Endothelial cell (in vitro differentiated cells): ENCODE data around the gene KAZN. TPM values are rescaled to one million over a fixed set of nuclear protein-coding genes. Genes with fewer than 3 reads are reported as not detected.

Experiments
- DNase-seq: peaks from one replicate; pipeline ENCODE4 v3.0.0; 2021; ENCODE audit warnings: low spot score
- H3K27ac Mint-ChIP-seq: one replicate; pipeline ENCODE4 v1.8.0; 2021; ENCODE audit warnings: mixed read lengths, inconsistent platforms; ENCODE audit not compliant: unreplicated experiment
- H3K27me3 Mint-ChIP-seq: one replicate; pipeline ENCODE4 v1.8.0; 2021; ENCODE audit warnings: mild to moderate bottlenecking, moderate library complexity, mixed read lengths, inconsistent platforms; ENCODE audit not compliant: unreplicated experiment
- H3K36me3 Mint-ChIP-seq: one replicate; pipeline ENCODE4 v1.8.0; 2021; ENCODE audit warnings: mild to moderate bottlenecking, low read depth, mixed read lengths, inconsistent platforms; ENCODE audit not compliant: unreplicated experiment
- H3K4me1 Mint-ChIP-seq: one replicate; pipeline ENCODE4 v1.8.0; 2021; ENCODE audit warnings: mild to moderate bottlenecking, mixed read lengths, inconsistent platforms; ENCODE audit not compliant: unreplicated experiment
- H3K4me3 Mint-ChIP-seq: one replicate; pipeline ENCODE4 v1.8.0; 2021; ENCODE audit warnings: mild to moderate bottlenecking, mixed read lengths, inconsistent platforms; ENCODE audit not compliant: unreplicated experiment
- H3K9me3 Mint-ChIP-seq: one replicate; pipeline ENCODE4 v1.8.0; 2021; ENCODE audit warnings: mixed read lengths, inconsistent platforms; ENCODE audit not compliant: unreplicated experiment
- total RNA-seq: library from RNA; stranded (reverse); fragmentation: NEBNext Ultra II Directional; extraction: Animal tissue kit (Norgen Biotek cat#: 25700); gene quantifications from one replicate; pipeline ENCODE4 v1.2.1, GENCODE V29; 2021; ENCODE audit not compliant: unreplicated experiment
- TF ChIP-seq, protein P1 (sequence below): fragments of 200-600 bp; sonication (generic); IDR thresholded peaks from one replicate; pipeline ENCODE4 v1.5.0; 2021; ENCODE audit warnings: antibody characterized with exemption; ENCODE audit not compliant: unreplicated experiment

KAZN gene
- total RNA-seq, 1 donor from 2014 or later = 10.1 TPM

DNA sequence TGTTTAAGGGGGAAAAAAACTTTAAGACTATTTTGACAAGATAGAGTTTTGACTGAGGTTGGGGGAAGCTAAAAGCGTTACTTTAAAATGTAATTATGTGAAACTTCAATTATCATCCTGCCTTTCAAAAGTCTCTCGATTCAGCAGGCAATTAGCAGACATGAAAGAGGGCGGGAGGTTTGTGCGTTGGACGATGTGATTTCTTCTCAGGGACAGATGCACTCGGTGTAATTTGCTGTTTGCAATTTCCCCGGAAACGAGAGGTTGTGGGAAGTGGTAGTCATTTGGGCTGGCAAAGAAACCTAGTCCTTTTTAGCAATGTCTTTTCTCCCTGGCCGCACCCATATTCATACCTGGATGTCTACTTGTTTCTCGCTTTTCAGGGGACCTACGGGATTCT, 27.1 kb downstream of the KAZN start:
- H3K27ac Mint-ChIP-seq = no peak overlapping the region
- H3K36me3 Mint-ChIP-seq = no peaks in the 10 kb centered on the region
- H3K27me3 Mint-ChIP-seq = no peaks in the 10 kb centered on the region
- H3K9me3 Mint-ChIP-seq = no peaks in the 10 kb centered on the region
- peaks cover 2% of the 10 kb centered on the region for H3K4me1 Mint-ChIP-seq
- TF ChIP-seq, protein P1, sequence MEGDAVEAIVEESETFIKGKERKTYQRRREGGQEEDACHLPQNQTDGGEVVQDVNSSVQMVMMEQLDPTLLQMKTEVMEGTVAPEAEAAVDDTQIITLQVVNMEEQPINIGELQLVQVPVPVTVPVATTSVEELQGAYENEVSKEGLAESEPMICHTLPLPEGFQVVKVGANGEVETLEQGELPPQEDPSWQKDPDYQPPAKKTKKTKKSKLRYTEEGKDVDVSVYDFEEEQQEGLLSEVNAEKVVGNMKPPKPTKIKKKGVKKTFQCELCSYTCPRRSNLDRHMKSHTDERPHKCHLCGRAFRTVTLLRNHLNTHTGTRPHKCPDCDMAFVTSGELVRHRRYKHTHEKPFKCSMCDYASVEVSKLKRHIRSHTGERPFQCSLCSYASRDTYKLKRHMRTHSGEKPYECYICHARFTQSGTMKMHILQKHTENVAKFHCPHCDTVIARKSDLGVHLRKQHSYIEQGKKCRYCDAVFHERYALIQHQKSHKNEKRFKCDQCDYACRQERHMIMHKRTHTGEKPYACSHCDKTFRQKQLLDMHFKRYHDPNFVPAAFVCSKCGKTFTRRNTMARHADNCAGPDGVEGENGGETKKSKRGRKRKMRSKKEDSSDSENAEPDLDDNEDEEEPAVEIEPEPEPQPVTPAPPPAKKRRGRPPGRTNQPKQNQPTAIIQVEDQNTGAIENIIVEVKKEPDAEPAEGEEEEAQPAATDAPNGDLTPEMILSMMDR = no peak
- no peak for DNase-seq
- no peak overlapping the region for H3K4me3 Mint-ChIP-seq

DNA sequence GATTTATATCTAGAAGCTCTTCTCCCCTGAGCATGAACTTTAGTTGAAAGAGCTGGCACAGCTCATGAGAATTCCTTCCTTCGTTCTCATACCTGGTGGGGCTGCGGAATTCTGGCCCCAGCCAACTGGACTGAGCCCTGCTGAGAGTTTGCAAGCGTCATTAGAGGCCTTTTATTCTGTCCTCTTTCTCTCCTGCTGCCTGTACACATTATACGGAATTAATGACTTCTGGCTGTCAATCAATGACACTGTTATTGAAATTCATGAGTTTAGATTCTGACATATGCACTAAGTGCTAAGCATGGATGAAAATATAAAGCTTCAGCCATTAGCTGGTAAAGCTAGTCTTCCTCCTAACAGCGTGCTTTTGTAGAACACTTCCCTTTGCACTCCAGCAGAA, 27.5 kb downstream of the KAZN start:
- Mint-ChIP-seq H3K27me3 (no peaks in the 10 kb centered on the region), H3K27ac (no peak overlapping the region), H3K36me3 (no peaks in the 10 kb centered on the region), H3K4me1 (peaks cover 2% of the 10 kb centered on the region), H3K4me3 (no peak overlapping the region), H3K9me3 (no peaks in the 10 kb centered on the region)
- TF ChIP-seq, protein P1 = no peak
- no peak for DNase-seq

DNA sequence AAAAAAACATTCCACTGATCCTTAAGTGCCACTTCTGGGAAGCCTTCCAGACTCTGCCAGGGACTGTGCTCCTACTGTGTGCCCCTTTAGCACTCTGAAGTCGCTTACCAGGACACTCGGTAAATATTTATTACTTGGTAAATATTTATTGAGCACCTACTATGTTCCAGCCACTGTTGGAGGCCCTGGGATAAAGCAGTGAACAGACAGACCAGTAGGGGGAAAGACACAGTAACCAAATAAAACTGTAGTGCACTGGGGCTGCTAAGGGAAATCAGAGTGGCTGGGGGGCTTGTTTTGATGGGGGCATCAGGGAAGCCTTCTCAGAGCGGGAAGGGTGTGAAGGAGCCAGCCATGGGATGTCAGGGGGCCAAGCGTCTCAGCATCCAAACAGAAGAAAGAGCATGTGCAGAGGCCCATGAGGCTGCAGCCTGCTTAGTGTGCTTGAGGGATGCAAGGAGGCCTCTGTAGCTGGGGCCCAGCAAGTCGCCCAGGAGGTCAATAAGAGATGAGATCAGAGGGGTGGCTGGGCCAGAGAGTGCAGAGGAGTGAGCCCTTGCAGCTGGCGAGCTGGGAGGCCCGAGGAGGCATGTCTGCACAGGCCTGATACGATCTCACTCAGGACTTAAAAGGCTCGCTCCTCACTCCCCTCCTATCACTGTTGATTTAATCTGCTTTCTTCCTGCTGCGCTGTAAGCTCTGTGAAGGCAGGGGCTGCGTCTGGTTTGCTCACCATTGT, 28.6 kb downstream of the KAZN start:
- no peak for DNase-seq
- Mint-ChIP-seq H3K36me3 (no peaks in the 10 kb centered on the region), H3K27ac (no peak overlapping the region), H3K27me3 (no peaks in the 10 kb centered on the region), H3K4me3 (no peak overlapping the region), H3K9me3 (no peaks in the 10 kb centered on the region), H3K4me1 (peaks cover 2% of the 10 kb centered on the region)
- TF ChIP-seq, protein P1 = no peak

DNA sequence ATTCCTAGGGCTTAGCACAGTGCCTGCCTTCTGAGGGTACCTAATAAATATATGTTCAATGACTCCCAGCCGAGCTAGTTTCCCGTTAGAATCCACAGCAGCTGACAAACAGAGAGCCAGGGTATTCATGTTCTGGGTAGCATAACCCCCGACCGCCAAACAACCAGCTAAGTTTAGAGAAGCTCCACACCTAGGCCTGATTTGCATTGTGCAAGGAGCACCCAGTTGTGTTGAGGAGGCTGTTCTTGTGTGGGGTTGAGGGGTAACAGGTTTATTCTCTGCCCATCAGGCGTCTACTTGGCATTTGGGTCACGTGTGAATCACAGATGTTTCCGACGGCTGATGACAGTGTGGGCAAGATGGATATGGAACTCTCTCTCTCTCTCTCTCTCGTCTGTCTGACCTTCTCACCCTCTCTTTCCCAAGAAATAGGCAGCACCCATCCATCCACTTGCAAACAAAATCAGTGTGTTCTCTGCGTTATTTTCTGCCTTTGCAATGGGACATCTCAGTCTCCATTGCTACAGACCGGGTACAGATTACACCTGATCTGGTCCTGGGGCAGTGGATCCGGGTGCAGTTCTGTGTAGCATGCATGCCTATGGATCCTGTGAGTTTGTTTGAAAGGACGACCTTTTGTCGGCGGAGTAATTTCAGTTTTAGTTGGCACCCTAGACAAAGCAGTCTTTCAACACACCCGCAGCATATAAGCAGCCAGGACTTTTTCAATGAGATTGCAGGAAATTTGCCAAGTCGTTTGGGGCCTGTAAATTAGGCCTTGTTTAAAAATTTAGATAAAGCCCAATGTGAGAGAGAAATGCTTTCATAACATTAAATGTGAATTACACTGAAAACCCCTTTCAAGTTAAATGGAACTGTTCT, 29.4 kb downstream of the KAZN start:
- TF ChIP-seq, protein P1 = no peak
- Mint-ChIP-seq H3K27me3 (no peaks in the 10 kb centered on the region), H3K4me3 (no peak overlapping the region), H3K4me1 (peaks cover 2% of the 10 kb centered on the region), H3K27ac (no peak overlapping the region), H3K9me3 (no peaks in the 10 kb centered on the region), H3K36me3 (no peaks in the 10 kb centered on the region)
- no peak for DNase-seq
